GM12891 (cell line): ENCODE data around the gene TK1.

Experiments
- PAX5 ChIP-seq: IDR thresholded peaks from 2 replicates; pipeline ENCODE4 v1.6.1; 2011; ENCODE audit warnings: low read length, moderate library complexity, mild to moderate bottlenecking; ENCODE audit not compliant: insufficient read depth, severe bottlenecking
- POLR2A ChIP-seq: IDR thresholded peaks from 2 replicates; pipeline ENCODE4 v1.6.1; 2011; ENCODE audit warnings: low read depth, low read length, control low read depth
- POLR2AphosphoS5 ChIP-seq: IDR thresholded peaks from 2 replicates; pipeline ENCODE4 v1.6.1; 2011; ENCODE audit warnings: low read depth, low read length, control low read depth
- POU2F2 ChIP-seq: IDR thresholded peaks from 2 replicates; pipeline ENCODE4 v1.6.1; 2011; ENCODE audit warnings: low read depth, mild to moderate bottlenecking, control low read depth, low read length, moderate library complexity
- SPI1 ChIP-seq: IDR thresholded peaks from 2 replicates; pipeline ENCODE4 v1.6.1; 2011; ENCODE audit warnings: low read depth, low read length, control low read depth
- TAF1 ChIP-seq: IDR thresholded peaks from 2 replicates; pipeline ENCODE4 v1.6.1; 2011; ENCODE audit warnings: low read depth, low read length, control low read depth

DNA sequence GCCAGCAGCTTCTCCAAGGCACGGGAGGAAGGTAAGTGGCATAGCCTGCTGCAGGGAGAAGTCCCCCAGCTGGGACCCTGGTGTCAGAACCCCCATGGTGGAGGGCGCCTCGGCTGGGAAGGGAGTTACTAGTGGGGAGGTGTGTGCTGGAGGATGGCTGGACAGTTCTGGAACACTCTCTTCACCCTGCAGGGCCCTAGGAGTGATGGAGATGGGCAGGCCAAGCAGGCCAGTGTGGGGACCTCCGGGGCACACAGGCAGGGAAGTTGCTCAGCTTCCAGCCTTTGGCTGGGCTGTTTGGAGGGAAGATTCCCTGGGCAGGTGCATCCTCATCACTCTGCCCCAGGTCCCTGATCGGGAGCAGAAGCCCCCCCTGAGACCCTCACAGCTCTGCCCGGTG, 40.0 kb downstream of the TK1 start:
- no peak for TF ChIP-seq POLR2AphosphoS5
- TF ChIP-seq POLR2A, result no peak
- TF ChIP-seq SPI1, result no peak
- no peak for TF ChIP-seq TAF1
- no peak for TF ChIP-seq POU2F2
- TF ChIP-seq PAX5, result no peak
